Kidney (tissue), 14 donors: ENCODE results near the gene TAF8. TPM values are rescaled to one million over a fixed set of nuclear protein-coding genes. Genes with fewer than 3 reads are reported as not detected.

Source experiments
- DNase-seq, 5 donors: peaks; one replicate each; pipeline ENCODE4 v3.0.0-alpha.2; 2013 to 2020
- FAIRE-seq: peaks from 2 replicates; lab custom pipeline; 2012; peaks lifted over from hg19 to GRCh38; lab: Jason Lieb, UNC
- H3K27ac ChIP-seq, 2 donors: one replicate each; pipeline ENCODE4 v1.7.0; 2013; ENCODE audit warnings: low read depth in 2 of 2, low read length in 2 of 2, inconsistent platforms in 1 of 2
- H3K27me3 ChIP-seq: one replicate; pipeline ENCODE4 v1.7.1; 2013; ENCODE audit warnings: low read length, inconsistent platforms; ENCODE audit not compliant: control insufficient read depth, insufficient read depth
- H3K36me3 ChIP-seq, 3 donors: one replicate each; pipeline versions ENCODE4 v1.7.0 to v1.7.1; 2013; ENCODE audit warnings: low read length in 3 of 3, control low read depth in 1 of 3, inconsistent platforms in 1 of 3; ENCODE audit not compliant: insufficient read depth in 3 of 3, control insufficient read depth in 2 of 3
- H3K4me1 ChIP-seq, 3 donors: one replicate each; pipeline versions ENCODE4 v1.7.0 to v1.7.1; 2013; ENCODE audit warnings: low read length in 3 of 3, inconsistent platforms in 1 of 3, low read depth in 1 of 3; ENCODE audit not compliant: control insufficient read depth in 2 of 3, insufficient read depth in 2 of 3
- H3K4me3 ChIP-seq, 3 donors: one replicate each; pipeline versions ENCODE4 v1.7.0 to v1.8.1; 2013; ENCODE audit warnings: low read length in 3 of 3, control low read depth in 1 of 3, inconsistent platforms in 1 of 3
- H3K9ac ChIP-seq, 3 donors: one replicate each; pipeline versions ENCODE4 v1.7.0 to v1.7.1; 2013; ENCODE audit warnings: low read length in 3 of 3, control low read depth in 1 of 3, inconsistent platforms in 1 of 3
- H3K9me3 ChIP-seq, 3 donors: one replicate each; pipeline versions ENCODE4 v1.7.0 to v1.7.1; 2013; ENCODE audit warnings: low read length in 3 of 3, control low read depth in 1 of 3, inconsistent platforms in 1 of 3; ENCODE audit not compliant: control insufficient read depth in 2 of 3, insufficient read depth in 1 of 3
- intact Hi-C: fragments of 100-400 bp; cut with DNase I; formaldehyde crosslinking; loops from one replicate; pipeline ENCODE4 v1.11.1; 2022
- polyA plus RNA-seq: library from polyadenylated mRNA; stranded (reverse); fragments of 350-450 nt; fragmentation: Illumina TruSeq; extraction: RNeasy Lipid Tissue Mini Kit (QIAGEN cat#74804); gene quantifications from one replicate; pipeline ENCODE4 v1.2.3, GENCODE V29; 2014; ENCODE audit warnings: low read depth, low replicate concordance; ENCODE audit not compliant: insufficient read depth
- total RNA-seq: library from RNA; stranded (reverse); fragmentation: NEBNext Ultra II Directional; extraction: Animal tissue kit (Norgen Biotek cat#: 25700); gene quantifications from one replicate; pipeline ENCODE4 v1.2.1, GENCODE V29; 2021
- TF ChIP-seq, protein P1 (sequence below): IDR thresholded peaks from 3 replicates; pipeline ENCODE4 v1.5.1; 2012; ENCODE audit warnings: mild to moderate bottlenecking, moderate library complexity, borderline replicate concordance; ENCODE audit not compliant: insufficient read depth; ENCODE audit errors: extremely low read depth
- donor health status: control.
- donor health status: control.
- donor health status: control.
- donor health status: control.
- donor health status: control.
- donor health status: DM: yes; HTN: yes; CAD: no.
- donor health status: Normal renal cell carcinoma (clear cell type).

TAF8 gene
- total and polyA plus RNA-seq, 2 donors from 2014 or later = 16.3 to 32.0 TPM

- intact Hi-C loops = no loop called here
- peak overlapping the region; percentile 41 to 75 for H3K27ac ChIP-seq
These were observed 68.1 kb downstream of the TAF8 start for GRCh38 chr6:42118162-42119001.

GRCh38 chr6:42120895-42121865 lies 70.9 kb downstream of the TAF8 start:
- FAIRE-seq = no peak

More at GRCh38 chr6:42118162-42119001, 68.1 kb downstream of the TAF8 start:
- FAIRE-seq = no peak
- Histone ChIP-seq H3K27me3 (no peaks in the 10 kb centered on the region), H3K9me3 (no peaks in the 10 kb centered on the region), H3K4me3 (no peak overlapping the region), H3K9ac (no peak overlapping the region), H3K36me3 (no peaks in the 10 kb centered on the region), H3K4me1 (peaks cover 0 to 14% (median 8%) of the 10 kb centered on the region in 3 donors)
- TF ChIP-seq, protein P1, sequence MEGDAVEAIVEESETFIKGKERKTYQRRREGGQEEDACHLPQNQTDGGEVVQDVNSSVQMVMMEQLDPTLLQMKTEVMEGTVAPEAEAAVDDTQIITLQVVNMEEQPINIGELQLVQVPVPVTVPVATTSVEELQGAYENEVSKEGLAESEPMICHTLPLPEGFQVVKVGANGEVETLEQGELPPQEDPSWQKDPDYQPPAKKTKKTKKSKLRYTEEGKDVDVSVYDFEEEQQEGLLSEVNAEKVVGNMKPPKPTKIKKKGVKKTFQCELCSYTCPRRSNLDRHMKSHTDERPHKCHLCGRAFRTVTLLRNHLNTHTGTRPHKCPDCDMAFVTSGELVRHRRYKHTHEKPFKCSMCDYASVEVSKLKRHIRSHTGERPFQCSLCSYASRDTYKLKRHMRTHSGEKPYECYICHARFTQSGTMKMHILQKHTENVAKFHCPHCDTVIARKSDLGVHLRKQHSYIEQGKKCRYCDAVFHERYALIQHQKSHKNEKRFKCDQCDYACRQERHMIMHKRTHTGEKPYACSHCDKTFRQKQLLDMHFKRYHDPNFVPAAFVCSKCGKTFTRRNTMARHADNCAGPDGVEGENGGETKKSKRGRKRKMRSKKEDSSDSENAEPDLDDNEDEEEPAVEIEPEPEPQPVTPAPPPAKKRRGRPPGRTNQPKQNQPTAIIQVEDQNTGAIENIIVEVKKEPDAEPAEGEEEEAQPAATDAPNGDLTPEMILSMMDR = no peak
- peak in 3 of 5 donors; percentile 39 to 93 (median 50) for DNase-seq

GRCh38 chr6:42123379-42124103 lies 73.2 kb downstream of the TAF8 start:
- TF ChIP-seq, protein P1 = no peak
- peak overlapping the region in 1 of 2 donors; percentile 4 for H3K27ac ChIP-seq
- DNase-seq = no peak
- no peak overlapping the region for H3K4me3 ChIP-seq
- FAIRE-seq = no peak
- no peaks in the 10 kb centered on the region for H3K27me3 ChIP-seq
- H3K9me3 ChIP-seq = no peaks in the 10 kb centered on the region
- no peak overlapping the region for H3K9ac ChIP-seq
- peaks cover 0 to 4% (median 0%) of the 10 kb centered on the region in 3 donors for H3K4me1 ChIP-seq
- H3K36me3 ChIP-seq = no peaks in the 10 kb centered on the region
- intact Hi-C loops = no loop called here

More at GRCh38 chr6:42120895-42121865, 70.9 kb downstream of the TAF8 start:
- no peaks in the 10 kb centered on the region for H3K36me3 ChIP-seq
- H3K4me3 ChIP-seq = no peak overlapping the region
- H3K9ac ChIP-seq = no peak overlapping the region
- H3K27ac ChIP-seq = peak overlapping the region in 1 of 2 donors; percentile 6
- intact Hi-C loops = no loop called here
- peaks cover 0 to 7% (median 6%) of the 10 kb centered on the region in 3 donors for H3K4me1 ChIP-seq
- no peaks in the 10 kb centered on the region for H3K27me3 ChIP-seq
- TF ChIP-seq, protein P1 = no peak
- no peaks in the 10 kb centered on the region for H3K9me3 ChIP-seq
- peak in 2 of 5 donors; percentile 41 to 92 for DNase-seq
